Ascending aorta (tissue), 2 donors: ENCODE measurements around the gene ANO4. TPM values are rescaled to one million over a fixed set of nuclear protein-coding genes. Genes with fewer than 3 reads are reported as not detected.

Experiments
- DNase-seq, 2 donors: peaks; one replicate each; pipeline ENCODE4 v3.0.0-alpha.2; 2019; ENCODE audit warnings: low spot score in 2 of 2
- H3K27ac ChIP-seq, 2 donors: fragments of 200-600 bp; sonication (generic); one replicate each; pipeline ENCODE4 v1.5.1; 2016 to 2017; ENCODE audit warnings: mild to moderate bottlenecking in 1 of 2
- H3K27me3 ChIP-seq: fragments of 200-600 bp; sonication (generic); one replicate; pipeline ENCODE4 v1.5.1; 2017
- H3K36me3 ChIP-seq, 2 donors: fragments of 200-600 bp; sonication (generic); one replicate each; pipeline ENCODE4 v1.5.1; 2016
- H3K4me1 ChIP-seq, 2 donors: fragments of 200-600 bp; sonication (generic); one replicate each; pipeline ENCODE4 v1.5.1; 2016 to 2017; ENCODE audit warnings: mild to moderate bottlenecking in 1 of 2
- H3K4me3 ChIP-seq, 2 donors: fragments of 200-600 bp; sonication (generic); one replicate each; pipeline ENCODE4 v1.5.1; 2016 to 2017; ENCODE audit warnings: mild to moderate bottlenecking in 1 of 2
- H3K9me3 ChIP-seq, 2 donors: fragments of 200-600 bp; sonication (generic); one replicate each; pipeline ENCODE4 v1.5.1; 2016
- CTCF ChIP-seq, 3 experiments: fragments of 200-600 bp in 2 of 3; fragments of 450-650 bp in 1 of 3; sonication (generic) in 2 of 3; IDR thresholded peaks; one replicate each; pipeline ENCODE4 v1.5.1; 2016 to 2019; ENCODE audit warnings: antibody characterized with exemption in 3 of 3, mild to moderate bottlenecking in 1 of 3, moderate library complexity in 1 of 3
- intact Hi-C: fragments of 100-400 bp; cut with DNase I; formaldehyde crosslinking; loops from one replicate; pipeline ENCODE4 v1.15.1; 2023
- total RNA-seq: library from RNA; depleted of rRNA; stranded (reverse); fragments of >200 nt; gene quantifications from one replicate; pipeline ENCODE4 v1.1.0, GENCODE V29; 2016

ANO4 gene
- total RNA-seq = 0.11 TPM

- Histone ChIP-seq H3K9me3 (no peaks in the 10 kb centered on the region), H3K36me3 (no peaks in the 10 kb centered on the region), H3K27ac (no peak within 1 kb of the TSS), H3K4me1 (no peaks in the 10 kb centered on the region), H3K27me3 (no peaks in the 10 kb centered on the region), H3K4me3 (peak within 1 kb of the TSS; percentile 23 to 41)
- no peak for TF ChIP-seq CTCF (IDR thresholded peaks at IDR 0.05)
- no peak for DNase-seq
- intact Hi-C loops = no loop called here
Measured at GRCh38 chr12:100794441-100795173, at the start of gene ANO4. TSS of gene ANO4 (plus strand) at chr12:100794776. CDS start at chr12:100901786, 107,010 bp downstream.

GRCh38 chr12:100745378-100746071 lies 49.1 kb upstream of the ANO4 start:
- Histone ChIP-seq H3K4me3 (no peak overlapping the region), H3K4me1 (no peaks in the 10 kb centered on the region), H3K27ac (no peak overlapping the region), H3K9me3 (no peaks in the 10 kb centered on the region), H3K36me3 (no peaks in the 10 kb centered on the region), H3K27me3 (no peaks in the 10 kb centered on the region)
- no peak for TF ChIP-seq CTCF (IDR thresholded peaks at IDR 0.05)
- no peak for DNase-seq
- intact Hi-C loops = no loop called here

- Histone ChIP-seq H3K9me3 (peaks cover 0 to 5% of the 10 kb centered on the region in 2 donors), H3K4me1 (no peaks in the 10 kb centered on the region), H3K4me3 (no peak overlapping the region), H3K36me3 (no peaks in the 10 kb centered on the region), H3K27me3 (no peaks in the 10 kb centered on the region), H3K27ac (no peak overlapping the region)
- no peak for TF ChIP-seq CTCF (IDR thresholded peaks at IDR 0.05)
- DNase-seq = no peak
- intact Hi-C loops = no loop called here
Measured at GRCh38 chr12:100752841-100753240, 41.7 kb upstream of the ANO4 start.

- no peak for TF ChIP-seq CTCF (IDR thresholded peaks at IDR 0.05)
- H3K27me3 ChIP-seq = no peaks in the 10 kb centered on the region
Measured at GRCh38 chr12:100753837-100754236, 40.7 kb upstream of the ANO4 start.

GRCh38 chr12:100755186-100755585 lies 39.4 kb upstream of the ANO4 start:
- no peaks in the 10 kb centered on the region for H3K4me1 ChIP-seq
- no peak for TF ChIP-seq CTCF (IDR thresholded peaks at IDR 0.05)
- DNase-seq = no peak
- intact Hi-C loops = no loop called here
- no peak overlapping the region for H3K4me3 ChIP-seq
- peaks cover 0 to 5% of the 10 kb centered on the region in 2 donors for H3K9me3 ChIP-seq
- no peaks in the 10 kb centered on the region for H3K36me3 ChIP-seq
- H3K27ac ChIP-seq = no peak overlapping the region
- no peaks in the 10 kb centered on the region for H3K27me3 ChIP-seq

More at GRCh38 chr12:100753837-100754236, 40.7 kb upstream of the ANO4 start:
- Histone ChIP-seq H3K9me3 (peaks cover 0 to 5% of the 10 kb centered on the region in 2 donors), H3K4me3 (no peak overlapping the region), H3K4me1 (no peaks in the 10 kb centered on the region), H3K36me3 (no peaks in the 10 kb centered on the region), H3K27ac (no peak overlapping the region)
- no peak for DNase-seq
- intact Hi-C loops = no loop called here
